ENCODE data around the gene MLH1.

Gene MLH1

DNA sequence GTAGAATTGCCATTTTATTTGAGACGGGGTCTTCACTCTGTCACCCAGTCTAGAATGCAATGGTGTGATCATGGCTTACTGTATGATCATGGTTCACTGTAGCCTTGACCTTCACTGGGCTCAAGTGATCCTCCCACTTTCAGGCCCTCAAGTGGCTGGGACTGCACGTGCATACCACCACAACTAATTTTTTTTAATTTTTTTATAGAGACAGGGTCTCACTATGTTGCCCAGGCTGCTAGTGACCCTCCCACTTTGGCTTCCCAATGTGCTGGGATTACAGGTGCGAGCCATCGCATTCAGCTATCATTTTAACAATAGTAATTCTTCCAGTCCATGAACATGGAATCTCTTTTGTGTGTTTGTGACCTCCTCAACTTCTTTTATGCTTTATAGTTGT is 12.3 kb upstream of the MLH1 start:
- no peak for DNase-seq

DNA sequence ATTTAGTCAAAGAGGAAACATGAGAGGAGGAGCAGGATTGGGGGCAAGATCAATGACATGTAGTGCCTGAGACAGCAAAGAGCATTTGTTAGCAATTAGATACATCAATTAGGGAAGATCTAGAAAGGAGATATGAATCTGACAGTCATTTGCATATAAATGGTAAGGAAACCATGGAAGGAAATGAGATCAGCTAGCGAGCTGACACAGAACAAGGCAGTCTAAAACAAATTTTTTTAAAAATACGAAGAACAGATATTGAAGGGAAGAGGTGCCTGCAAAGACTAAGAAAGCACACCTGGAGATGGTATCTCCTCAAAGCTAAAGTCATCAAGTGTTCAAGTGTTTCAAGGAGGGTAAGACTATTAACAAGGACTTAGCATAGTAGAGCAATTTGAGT is 5.0 kb upstream of the MLH1 start:
- no peak for DNase-seq

DNA sequence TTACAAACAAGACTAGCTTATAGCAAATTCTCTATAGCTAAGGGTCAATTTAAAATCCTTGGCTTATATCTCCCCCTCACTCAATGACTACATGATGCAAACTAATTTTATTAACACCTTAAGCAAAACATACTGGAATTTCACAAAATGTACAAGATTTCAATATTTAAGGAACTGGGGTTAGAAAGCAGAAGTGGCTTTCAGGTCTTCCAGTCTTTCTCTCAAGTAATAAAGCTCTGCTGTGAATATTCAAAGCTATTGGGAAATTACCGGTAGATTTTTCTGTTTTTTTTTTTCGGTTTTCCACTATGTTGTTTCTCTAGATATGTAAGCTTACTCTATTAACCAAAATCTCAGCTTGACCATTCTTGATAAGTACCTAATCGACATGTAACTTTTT is 4.3 kb upstream of the MLH1 start:
- no peak for DNase-seq

DNA sequence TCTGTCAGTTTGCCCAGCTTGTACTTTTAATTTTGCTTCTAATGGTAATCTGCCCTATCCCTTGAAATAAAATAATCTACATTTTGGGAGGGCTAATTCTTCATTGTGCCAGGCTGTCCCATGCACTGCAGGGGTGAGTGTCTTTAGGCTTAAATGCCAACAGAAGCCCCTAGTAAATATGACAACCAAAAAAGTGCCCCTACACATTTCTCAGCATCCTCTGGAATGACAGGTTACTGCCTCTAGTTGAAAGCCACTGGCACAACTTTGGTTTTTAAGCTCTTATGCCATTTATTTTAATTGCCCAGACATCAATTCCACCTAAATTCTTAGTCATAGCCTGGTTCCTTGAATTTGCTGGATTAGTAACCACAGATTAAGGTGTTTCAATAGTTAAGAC is 3.8 kb upstream of the MLH1 start:
- no peak for DNase-seq

DNA sequence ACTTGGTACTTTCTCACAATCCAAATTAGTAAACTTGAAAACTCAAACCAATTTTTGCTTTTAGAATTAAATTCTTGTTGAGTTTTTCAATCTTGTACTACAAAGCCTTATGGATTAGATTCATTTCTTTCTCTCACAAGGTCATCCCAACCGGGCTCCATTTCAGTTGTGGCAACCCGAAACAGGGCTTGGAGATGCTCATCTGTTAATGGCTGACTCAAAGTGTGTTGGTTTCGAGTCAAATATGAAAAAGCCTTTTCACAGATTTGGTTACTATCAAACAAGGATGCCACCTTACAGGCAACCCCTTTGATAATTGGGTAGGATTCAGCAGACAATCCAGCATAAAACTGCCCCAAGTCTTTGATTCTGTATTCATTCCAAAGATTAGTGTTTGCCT is 2.2 kb upstream of the MLH1 start:
- DNase-seq = no peak

DNA sequence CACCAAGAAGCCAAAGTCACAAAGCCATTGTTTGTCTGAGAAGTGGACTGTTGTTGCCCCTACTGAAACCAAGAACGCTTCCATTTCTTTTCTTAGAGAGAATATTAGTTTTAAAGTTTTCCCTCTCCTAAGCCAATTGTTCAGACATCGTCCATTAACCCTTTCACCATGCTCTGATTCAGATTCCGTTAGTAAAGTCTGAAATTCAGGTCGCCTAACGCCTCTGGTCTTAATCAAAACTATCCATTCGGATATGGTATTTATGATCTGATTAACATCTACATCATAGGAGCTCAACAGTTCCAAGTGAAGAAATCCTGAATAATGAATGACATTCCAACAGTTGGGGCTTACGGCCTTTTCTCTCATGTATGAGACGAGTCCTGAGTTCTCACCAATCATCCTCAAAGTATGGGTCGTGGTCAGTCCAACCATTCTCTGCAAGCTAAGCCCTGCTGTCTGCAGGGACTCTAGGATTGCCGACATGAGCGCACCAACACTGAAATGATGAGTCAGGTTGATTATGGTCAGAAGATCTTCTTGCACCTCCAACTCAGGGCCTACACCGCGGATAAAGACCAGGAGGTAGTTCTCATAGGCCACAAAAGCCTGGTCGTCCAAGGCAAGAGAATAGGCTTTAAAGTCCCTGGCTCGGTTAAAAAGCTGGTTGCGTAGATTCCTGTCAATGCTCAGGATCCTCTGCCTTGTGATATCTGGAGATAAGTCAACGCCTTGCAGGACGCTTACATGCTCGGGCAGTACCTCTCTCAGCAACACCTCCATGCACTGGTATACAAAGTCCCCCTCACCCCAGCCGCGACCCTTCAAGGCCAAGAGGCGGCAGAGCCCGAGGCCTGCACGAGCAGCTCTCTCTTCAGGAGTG is 1.2 kb upstream of the MLH1 start:
- no peak for DNase-seq

DNA sequence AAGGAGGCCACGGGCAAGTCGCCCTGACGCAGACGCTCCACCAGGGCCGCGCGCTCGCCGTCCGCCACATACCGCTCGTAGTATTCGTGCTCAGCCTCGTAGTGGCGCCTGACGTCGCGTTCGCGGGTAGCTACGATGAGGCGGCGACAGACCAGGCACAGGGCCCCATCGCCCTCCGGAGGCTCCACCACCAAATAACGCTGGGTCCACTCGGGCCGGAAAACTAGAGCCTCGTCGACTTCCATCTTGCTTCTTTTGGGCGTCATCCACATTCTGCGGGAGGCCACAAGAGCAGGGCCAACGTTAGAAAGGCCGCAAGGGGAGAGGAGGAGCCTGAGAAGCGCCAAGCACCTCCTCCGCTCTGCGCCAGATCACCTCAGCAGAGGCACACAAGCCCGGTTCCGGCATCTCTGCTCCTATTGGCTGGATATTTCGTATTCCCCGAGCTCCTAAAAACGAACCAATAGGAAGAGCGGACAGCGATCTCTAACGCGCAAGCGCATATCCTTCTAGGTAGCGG is 452 bp upstream of the MLH1 start, which contains the start of gene EPM2AIP1:
Gene EPM2AIP1 (minus strand): TSS at position 326 of the 520 bp plus-strand sequence. CDS start 54 bp downstream, at position 272.
- no peak for DNase-seq

DNA sequence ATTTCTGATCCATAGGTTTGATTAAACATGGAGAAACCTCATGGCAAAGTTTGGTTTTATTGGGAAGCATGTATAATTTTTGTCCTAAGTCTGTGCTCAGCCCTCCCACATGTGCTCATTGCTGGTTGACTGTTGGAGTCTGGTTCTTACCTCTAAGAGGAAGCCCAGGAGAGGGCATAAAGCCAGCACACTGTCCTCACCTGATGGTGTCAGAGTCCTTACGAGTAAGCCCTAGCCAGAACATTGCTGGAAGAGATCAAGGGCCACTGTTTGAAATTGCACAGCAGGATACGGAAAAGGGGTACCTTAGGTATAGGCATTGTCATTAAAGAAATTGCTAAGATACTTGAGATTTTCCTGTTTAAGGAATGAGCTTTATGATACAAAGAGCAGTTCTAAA is 21.3 kb downstream of the MLH1 start:
- no peak for DNase-seq

DNA sequence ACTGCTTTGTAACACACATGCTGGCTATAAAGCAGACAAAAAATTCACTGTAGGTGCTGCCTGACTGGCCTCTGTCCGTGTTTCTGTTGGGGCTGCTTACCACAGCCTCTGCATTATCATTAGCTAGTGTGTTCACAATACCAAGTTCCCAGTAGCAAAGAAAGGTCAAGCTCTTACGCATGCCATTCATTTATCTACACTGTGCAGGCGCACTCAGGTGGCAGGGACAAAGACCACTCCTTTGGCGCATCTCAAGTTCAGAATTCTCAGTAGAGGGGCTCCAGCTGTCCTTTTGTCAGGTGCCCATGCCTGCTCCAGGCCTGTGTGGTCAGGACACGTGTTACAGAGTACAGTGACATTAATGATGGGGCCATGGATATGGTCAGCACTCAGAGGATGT is 22.3 kb downstream of the MLH1 start:
- no peak for DNase-seq

DNA sequence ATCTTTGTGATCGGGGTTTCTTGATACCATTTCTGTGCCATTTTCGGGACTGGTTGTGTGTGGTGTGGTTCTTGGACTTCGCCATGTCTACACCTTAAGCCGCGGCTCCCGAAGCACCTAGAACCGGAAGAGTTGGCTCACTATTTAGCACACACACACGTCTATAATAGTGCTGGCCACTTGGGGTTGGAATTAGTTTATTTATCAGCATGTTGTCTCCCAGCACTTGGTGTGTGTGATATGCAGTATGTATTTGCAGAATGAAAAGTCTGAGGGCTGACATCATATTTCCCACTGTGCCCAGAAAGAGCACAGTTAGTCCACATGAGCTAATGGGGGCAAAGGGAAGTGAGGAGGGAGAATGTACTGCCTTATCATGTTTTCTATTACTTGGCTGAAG is 23.6 kb downstream of the MLH1 start:
- no peak for DNase-seq

DNA sequence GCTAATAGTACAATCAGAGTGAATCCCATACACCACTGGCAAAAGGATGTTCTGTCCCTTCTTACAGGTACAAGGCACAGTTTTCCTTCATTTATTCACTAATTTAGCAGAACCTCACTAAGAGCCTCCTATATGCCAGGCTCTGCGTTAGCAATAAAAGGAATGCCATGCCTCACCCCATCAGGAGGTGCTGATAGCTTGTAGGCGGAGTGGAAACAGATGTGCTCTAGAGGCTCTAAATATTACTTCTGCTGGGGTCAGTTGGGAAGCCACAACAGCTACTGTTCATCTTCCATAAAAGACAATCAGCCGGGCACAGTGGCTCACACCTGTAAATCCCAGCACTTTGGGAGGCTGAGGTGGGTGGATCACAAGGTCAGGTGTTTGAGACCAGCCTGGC is 24.4 kb downstream of the MLH1 start:
- DNase-seq = no peak

DNA sequence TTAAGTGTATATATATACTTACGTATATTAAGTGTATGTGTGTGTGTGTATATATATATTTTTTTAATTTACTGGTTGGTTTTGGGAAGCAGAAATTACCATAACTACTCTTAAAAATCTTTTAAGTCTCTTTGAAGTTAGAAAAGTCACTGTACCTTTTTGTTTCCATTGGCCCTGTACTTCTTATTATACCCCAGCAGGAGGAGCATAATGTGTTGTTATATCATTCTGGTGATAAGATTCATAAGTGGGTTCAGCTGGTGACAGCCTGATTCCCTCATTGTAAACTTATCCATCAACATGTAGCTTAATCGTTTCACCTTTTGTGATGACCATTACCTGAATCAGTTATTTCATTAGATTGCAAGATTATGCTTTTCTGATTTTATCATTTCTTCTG is 30.8 kb downstream of the MLH1 start:
- peak; percentile 53 to 56 for DNase-seq

DNA sequence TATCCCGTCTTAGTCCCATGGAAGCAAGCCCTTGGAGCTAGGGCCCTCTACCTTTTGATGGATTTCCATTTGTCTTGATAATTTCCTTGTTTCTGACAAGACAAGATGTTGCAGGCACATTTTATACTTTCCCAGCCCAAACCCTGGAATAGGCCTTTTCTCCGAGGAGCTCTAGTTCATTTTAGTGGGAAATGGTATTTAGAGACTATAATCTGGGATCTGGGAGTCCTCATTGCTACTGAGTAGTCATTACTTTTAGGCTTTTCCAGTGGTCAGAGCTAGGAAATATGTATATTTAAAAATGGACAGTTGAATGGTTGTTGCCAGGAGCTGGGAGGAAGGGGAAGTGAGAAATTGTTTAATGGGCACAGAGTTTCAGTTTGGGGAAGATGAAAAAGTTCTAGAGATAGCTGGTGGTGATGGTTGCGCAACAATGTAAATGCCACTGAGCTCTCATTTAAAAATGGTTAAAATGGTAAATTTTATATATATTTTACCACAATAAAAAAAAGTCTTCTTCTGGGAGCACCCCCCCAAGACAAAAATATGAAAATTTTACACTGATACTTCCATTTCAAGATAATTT is 31.6 kb downstream of the MLH1 start:
- peak; percentile 96 to 98 for DNase-seq

DNA sequence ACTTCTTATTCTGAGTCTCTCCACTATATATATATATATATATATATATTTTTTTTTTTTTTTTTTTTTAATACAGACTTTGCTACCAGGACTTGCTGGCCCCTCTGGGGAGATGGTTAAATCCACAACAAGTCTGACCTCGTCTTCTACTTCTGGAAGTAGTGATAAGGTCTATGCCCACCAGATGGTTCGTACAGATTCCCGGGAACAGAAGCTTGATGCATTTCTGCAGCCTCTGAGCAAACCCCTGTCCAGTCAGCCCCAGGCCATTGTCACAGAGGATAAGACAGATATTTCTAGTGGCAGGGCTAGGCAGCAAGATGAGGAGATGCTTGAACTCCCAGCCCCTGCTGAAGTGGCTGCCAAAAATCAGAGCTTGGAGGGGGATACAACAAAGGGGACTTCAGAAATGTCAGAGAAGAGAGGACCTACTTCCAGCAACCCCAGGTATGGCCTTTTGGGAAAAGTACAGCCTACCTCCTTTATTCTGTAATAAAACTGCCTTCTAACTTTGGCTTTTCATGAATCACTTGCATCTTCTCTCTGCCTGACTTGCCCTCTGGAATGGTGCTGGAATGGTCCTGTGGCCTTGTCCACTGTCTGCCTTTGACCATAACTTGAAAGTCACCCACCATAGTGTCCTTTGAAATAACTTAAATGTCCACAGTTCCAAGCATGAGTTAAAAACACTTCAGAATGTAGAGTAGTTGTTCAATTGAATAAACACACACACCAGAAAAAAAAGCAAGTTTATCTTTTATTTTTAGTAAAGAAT is 32.4 kb downstream of the MLH1 start:
- no peak for DNase-seq

DNA sequence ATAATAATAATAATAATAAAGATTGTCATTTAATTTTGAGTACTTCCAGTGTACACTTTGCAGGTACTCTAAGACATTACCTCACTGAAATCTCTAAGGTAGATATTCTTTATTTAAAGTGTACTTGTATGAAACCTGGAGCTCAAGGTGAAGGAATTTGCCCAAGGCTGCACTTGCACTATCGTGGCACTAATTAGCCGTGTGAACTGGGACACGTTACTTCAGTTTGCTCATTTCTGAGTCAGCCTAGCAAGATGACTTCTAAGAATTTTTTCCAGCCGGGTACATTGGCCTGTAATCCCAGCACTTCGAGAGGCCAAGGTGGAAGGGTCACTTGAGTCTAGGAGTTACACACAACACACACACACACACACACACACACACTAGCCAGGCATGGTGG is 33.5 kb downstream of the MLH1 start:
- DNase-seq = no peak

DNA sequence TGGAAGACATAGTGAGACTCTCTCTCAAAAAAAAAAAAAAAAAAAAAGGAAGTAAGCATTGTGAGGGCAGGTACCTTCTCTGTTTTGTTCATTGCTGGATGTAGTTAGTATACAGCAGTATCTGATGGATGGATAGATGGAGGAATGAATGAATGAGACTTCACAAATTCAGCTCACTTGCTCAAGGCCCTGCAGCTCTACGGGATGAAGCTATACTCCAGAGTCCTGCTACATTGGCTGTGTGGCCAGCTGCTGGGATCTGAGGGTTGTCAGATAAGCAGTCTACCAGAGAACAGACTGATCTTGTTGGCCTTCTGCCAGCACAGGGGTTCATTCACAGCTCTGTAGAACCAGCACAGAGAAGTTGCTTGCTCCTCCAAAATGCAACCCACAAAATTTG is 35.0 kb downstream of the MLH1 start:
- DNase-seq = no peak

DNA sequence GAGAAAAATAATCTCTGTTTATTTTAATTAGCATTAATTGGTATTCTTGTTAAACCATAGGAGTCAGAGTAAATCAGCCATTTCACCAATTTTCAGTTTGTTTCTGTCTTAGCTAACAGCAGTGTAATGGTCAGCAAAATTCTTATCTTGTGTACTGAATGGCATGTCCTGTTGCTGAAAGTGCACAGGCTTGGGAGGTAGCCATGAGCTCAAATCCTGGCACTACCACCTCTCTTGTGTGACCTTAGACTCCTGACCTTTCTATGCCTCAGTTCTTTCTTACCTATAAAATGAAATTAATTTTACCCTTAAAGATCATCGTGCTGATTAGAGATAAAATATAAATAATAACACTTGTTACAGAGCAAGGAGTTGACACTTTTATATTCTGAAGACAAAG is 35.8 kb downstream of the MLH1 start:
- no peak for DNase-seq

DNA sequence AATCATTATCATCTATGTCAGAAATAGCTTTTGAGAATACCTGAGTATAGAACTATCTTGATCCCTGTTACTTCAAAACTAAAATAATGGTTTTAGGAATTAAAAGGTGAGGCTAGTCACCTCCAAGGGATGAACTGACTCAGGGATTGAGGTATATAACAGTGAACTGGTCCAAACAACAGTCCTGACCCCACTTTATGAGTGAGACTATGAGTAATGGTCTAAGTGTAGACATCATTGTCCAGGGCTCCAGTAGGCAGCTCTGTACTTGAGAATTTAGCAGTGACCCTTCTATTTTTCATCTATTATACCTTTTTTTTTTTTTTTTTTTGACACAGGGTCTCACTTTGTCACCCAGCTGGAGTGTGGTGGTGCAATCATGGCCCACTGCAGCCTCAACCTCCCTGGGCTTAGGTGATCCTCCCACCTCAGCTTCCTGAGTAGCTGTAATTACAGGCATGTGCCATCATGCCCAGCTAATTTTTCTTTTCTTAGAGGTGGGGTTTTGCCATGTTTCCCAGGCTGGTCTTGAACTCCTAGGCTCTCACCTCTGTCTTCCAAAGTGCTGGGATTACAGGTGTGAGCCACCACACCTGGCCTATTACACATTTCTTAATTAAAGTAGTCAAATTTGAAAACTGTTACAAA is 36.3 kb downstream of the MLH1 start:
- no peak for DNase-seq

DNA sequence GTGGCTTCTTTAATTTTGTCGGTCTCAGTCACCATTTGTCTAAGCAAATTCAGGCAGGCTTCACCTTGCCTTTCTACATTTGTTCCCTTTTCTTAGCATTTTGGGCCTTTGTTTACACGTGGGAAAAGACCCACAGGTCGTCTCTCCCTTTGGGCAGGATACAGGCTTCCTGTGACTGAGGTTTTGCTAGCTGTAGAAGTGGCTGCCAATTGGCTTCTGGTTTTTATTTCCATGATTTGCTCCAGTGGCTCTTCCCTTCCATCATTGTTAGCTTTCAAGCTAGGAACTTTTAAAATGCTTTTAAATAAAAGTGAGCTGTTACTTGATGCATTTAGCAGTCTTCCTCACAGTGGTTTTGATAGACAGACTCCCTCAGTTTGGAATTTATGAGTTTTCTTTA is 37.3 kb downstream of the MLH1 start:
- no peak for DNase-seq

DNA sequence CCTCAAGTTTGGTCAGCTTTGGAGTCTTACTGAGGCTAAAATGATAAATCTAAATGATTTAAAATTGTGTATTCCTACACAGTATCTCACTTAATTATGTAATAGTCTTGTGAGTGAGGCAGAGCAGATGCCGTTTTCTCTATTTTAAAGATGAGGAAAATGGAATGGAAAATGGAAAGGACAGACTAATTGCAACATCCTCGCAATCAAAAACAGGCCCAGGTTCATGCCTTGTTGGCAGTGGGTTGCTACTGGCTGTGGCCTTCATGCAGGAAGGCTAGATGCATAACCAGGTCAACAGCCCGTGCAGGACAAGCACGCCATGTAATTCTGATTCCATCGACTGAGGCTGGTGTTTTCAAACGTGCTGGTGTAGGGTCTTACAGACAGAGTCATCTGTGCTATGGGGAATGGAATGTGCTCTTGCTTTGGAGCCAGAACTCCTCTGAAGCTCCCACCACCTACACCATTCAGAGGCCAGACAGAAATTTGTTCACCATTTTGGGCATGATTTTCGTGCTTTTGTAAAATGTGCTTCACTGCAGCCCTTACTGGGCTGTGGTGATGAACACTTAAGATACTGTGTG is 37.9 kb downstream of the MLH1 start:
- no peak for DNase-seq

DNA sequence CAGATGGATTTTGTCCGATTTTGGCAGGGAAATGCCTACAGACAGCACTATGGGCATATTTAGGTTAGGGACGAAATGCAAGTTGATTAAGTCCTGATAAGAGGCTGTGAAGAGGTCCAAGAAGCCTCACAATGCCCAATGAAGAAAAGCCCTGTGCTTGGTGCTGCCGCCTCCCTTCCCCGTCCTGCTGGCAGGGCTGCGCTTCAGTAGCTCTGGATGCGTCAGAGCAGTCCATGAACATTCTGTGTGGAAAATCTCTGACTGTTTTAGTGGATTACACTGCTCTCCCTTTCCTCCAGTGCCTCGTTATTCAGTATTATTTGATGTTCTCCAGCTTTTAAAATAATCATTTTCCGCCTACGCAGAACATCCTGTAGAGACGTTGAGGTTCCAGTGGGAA is 39.6 kb downstream of the MLH1 start:
- no peak for DNase-seq

DNA sequence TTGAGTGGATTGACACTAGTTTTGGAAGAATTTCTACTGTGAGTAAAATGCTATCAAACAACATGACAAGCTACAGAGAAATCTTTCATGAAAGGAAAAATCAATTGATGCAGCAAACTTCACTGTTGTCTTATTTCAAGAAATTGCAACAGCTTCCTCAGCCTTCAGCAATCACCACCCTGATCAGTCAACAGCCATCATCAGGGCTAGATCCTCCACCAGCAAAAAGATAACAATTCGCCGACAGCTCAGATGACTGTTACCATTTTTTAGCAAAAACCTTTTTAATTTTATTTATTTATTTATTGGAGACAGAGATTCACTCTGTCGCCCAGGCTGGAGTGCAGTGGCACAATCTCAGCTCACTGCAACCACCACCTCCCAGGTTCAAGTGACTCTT is 44.0 kb downstream of the MLH1 start:
- no peak for DNase-seq
